Liver (tissue), 3 donors: ENCODE results near the gene GATD1.

ENCODE experiments used
- GABPA ChIP-seq, 2 donors: IDR thresholded peaks in 1 of 2; conservative IDR thresholded peaks in 1 of 2; 2 replicates each; pipeline ENCODE4 v1.6.1; 2016; ENCODE audit warnings: antibody characterized with exemption in 2 of 2, mild to moderate bottlenecking in 1 of 2, moderate library complexity in 1 of 2
- TF ChIP-seq, protein P1 (sequence below): fragments of 150-350 bp; IDR thresholded peaks from 2 replicates; pipeline ENCODE4 v1.5.1; 2017; ENCODE audit warnings: improper control_type of control experiment, low read depth, low read length; ENCODE audit not compliant: missing input control
- TF ChIP-seq, protein P2 (sequence below): IDR thresholded peaks from 2 replicates; pipeline ENCODE4 v1.6.1; 2016; ENCODE audit warnings: antibody characterized with exemption, mild to moderate bottlenecking
- donor health status: healthy.
- donor health status: healthy.

DNA sequence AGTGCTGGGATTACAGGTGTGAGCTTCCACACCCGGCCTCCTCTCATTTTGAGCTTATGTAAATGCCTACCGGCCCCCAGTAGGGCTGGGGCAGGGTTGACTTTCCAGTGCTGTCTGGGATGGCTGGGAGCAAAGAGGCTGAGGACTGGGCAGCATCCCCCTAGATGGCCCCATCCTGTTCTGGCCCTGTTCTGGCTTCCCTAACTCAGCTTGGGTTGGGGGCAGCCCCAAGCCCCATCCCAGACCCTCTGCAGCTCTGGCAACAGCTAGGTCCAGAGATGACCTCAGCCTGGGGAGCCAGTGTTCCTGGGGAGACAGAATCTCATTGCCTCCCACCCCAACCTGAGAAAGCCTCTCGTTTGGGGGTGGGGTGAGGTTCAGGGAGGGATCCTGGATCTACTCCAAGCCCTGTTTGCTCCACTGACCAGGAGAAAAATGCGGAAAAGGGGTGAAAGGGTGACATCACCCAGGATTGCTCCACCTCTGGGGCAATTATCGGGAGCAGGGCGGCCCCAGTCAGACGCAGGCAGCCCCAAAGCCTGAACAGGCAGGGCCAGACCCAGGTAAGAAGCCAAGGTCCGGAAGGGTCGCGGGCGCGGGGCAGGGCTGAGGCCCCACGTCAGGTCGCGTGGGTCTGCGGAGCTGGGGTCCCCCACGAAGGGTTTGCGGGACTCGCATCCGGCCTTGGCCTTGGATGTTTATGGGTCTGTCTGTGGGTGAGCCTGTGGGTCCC, 41.3 kb upstream of the GATD1 start, which contains the start of gene PNPLA2:
- no peak for TF ChIP-seq GABPA (IDR thresholded peaks at IDR 0.05 in 1 of 2, conservative IDR thresholded peaks at IDR 0.05 in 1 of 2)
- TF ChIP-seq, protein P1, sequence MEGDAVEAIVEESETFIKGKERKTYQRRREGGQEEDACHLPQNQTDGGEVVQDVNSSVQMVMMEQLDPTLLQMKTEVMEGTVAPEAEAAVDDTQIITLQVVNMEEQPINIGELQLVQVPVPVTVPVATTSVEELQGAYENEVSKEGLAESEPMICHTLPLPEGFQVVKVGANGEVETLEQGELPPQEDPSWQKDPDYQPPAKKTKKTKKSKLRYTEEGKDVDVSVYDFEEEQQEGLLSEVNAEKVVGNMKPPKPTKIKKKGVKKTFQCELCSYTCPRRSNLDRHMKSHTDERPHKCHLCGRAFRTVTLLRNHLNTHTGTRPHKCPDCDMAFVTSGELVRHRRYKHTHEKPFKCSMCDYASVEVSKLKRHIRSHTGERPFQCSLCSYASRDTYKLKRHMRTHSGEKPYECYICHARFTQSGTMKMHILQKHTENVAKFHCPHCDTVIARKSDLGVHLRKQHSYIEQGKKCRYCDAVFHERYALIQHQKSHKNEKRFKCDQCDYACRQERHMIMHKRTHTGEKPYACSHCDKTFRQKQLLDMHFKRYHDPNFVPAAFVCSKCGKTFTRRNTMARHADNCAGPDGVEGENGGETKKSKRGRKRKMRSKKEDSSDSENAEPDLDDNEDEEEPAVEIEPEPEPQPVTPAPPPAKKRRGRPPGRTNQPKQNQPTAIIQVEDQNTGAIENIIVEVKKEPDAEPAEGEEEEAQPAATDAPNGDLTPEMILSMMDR: no peak
- TF ChIP-seq, protein P2, sequence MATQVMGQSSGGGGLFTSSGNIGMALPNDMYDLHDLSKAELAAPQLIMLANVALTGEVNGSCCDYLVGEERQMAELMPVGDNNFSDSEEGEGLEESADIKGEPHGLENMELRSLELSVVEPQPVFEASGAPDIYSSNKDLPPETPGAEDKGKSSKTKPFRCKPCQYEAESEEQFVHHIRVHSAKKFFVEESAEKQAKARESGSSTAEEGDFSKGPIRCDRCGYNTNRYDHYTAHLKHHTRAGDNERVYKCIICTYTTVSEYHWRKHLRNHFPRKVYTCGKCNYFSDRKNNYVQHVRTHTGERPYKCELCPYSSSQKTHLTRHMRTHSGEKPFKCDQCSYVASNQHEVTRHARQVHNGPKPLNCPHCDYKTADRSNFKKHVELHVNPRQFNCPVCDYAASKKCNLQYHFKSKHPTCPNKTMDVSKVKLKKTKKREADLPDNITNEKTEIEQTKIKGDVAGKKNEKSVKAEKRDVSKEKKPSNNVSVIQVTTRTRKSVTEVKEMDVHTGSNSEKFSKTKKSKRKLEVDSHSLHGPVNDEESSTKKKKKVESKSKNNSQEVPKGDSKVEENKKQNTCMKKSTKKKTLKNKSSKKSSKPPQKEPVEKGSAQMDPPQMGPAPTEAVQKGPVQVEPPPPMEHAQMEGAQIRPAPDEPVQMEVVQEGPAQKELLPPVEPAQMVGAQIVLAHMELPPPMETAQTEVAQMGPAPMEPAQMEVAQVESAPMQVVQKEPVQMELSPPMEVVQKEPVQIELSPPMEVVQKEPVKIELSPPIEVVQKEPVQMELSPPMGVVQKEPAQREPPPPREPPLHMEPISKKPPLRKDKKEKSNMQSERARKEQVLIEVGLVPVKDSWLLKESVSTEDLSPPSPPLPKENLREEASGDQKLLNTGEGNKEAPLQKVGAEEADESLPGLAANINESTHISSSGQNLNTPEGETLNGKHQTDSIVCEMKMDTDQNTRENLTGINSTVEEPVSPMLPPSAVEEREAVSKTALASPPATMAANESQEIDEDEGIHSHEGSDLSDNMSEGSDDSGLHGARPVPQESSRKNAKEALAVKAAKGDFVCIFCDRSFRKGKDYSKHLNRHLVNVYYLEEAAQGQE: no peak
